Hepatocyte (in vitro differentiated cells): ENCODE measurements around the gene KHDRBS1.

Experiments used
- CTCF ChIP-seq: fragments of 200-600 bp; sonication (generic); IDR thresholded peaks from 2 replicates; pipeline ENCODE4 v1.5.1; 2016; ENCODE audit warnings: antibody characterized with exemption, mild to moderate bottlenecking; ENCODE audit not compliant: poor library complexity
- EZH2phosphoT487 ChIP-seq: fragments of 200-600 bp; sonication (generic); IDR thresholded peaks from one replicate; pipeline ENCODE4 v1.6.1; 2018; ENCODE audit warnings: antibody characterized with exemption, mild to moderate bottlenecking, low read depth, moderate library complexity; ENCODE audit not compliant: unreplicated experiment, severe bottlenecking

DNA sequence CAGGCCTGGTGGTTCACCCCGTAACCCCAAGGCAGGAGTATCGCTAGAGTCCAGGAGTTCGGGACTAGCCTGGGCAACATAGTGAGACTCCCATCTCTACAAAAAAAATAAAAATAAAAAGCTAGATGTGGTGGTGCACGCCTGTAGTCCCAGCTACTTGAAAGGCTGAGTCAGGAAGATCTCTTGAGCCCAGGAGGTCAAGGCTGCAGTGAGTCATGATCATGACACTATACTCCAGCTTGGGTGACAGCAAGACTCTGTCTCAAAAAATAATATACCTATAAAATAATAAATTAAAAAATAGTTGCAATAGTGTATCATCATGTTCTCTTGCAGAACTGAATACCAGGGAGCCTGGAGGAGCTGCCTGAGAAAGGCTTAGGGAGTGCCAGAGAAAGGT is 39.2 kb downstream of the KHDRBS1 start:
- no peak for TF ChIP-seq EZH2phosphoT487
- TF ChIP-seq CTCF, result no peak
